GM23338 (cell line): ENCODE data around the gene PMP22. TPM values are rescaled to one million over a fixed set of nuclear protein-coding genes. Genes with fewer than 3 reads are reported as not detected.

Source experiments
- ATAC-seq: fragments of 200-7000 bp; cut with Tn5 transposase; 3 replicates; pipeline ENCODE4 v1.9.1; 2020
- DNase-seq: peaks from one replicate; pipeline ENCODE4 v3.0.0-alpha.2; 2015; ENCODE audit warnings: low spot score
- H2AFZ ChIP-seq: fragments of 200-600 bp; sonication (generic); 2 replicates; pipeline ENCODE4 v1.8.0; 2016; ENCODE audit warnings: antibody characterized with exemption, mild to moderate bottlenecking, moderate library complexity
- H3F3A ChIP-seq: fragments of 200-600 bp; sonication (generic); replicated peaks from 2 replicates; pipeline ENCODE4 v1.8.0; 2017; ENCODE audit warnings: antibody characterized with exemption, mixed run types, low read depth
- H3K27ac ChIP-seq: fragments of 200-600 bp; sonication (generic); 2 replicates; pipeline ENCODE4 v1.6.1; 2016; ENCODE audit warnings: low read depth
- H3K27me3 ChIP-seq: fragments of 200-600 bp; sonication (generic); 2 replicates; pipeline ENCODE4 v1.8.0; 2016; ENCODE audit warnings: mild to moderate bottlenecking, mixed run types, moderate library complexity; ENCODE audit not compliant: insufficient read depth
- H3K36me3 ChIP-seq: fragments of 200-600 bp; sonication (generic); 2 replicates; pipeline ENCODE4 v1.8.0; 2016; ENCODE audit warnings: mild to moderate bottlenecking; ENCODE audit not compliant: insufficient read depth
- H3K4me1 ChIP-seq: fragments of 200-600 bp; sonication (generic); 2 replicates; pipeline ENCODE4 v1.8.0; 2016; ENCODE audit warnings: mild to moderate bottlenecking, moderate library complexity; ENCODE audit not compliant: insufficient read depth
- H3K4me2 ChIP-seq: fragments of 200-600 bp; sonication (generic); 2 replicates; pipeline ENCODE4 v1.7.1; 2017; ENCODE audit warnings: mixed run types
- H3K4me3 ChIP-seq: fragments of 200-600 bp; sonication (generic); 2 replicates; pipeline ENCODE4 v1.6.1; 2016; ENCODE audit warnings: mixed run types
- H3K79me2 ChIP-seq: fragments of 200-600 bp; sonication (generic); replicated peaks from 2 replicates; pipeline ENCODE4 v1.8.0; 2017; ENCODE audit warnings: mild to moderate bottlenecking; ENCODE audit not compliant: insufficient read depth
- H3K9me2 ChIP-seq: fragments of 200-600 bp; sonication (generic); 2 replicates; pipeline ENCODE4 v1.8.0; 2017; ENCODE audit not compliant: insufficient read depth
- H4K20me1 ChIP-seq: fragments of 200-600 bp; sonication (generic); replicated peaks from 2 replicates; pipeline ENCODE4 v1.8.0; 2017; ENCODE audit warnings: mild to moderate bottlenecking; ENCODE audit not compliant: insufficient read depth
- H3K27ac Mint-ChIP-seq: 2 replicates; pipeline ENCODE4 v1.8.0; 2020; ENCODE audit warnings: inconsistent platforms, mild to moderate bottlenecking, moderate library complexity, mixed read lengths
- H3K27me3 Mint-ChIP-seq: 3 replicates; pipeline ENCODE4 v1.8.0; 2022; ENCODE audit warnings: low read depth, mild to moderate bottlenecking, moderate library complexity, mixed read lengths, inconsistent platforms; ENCODE audit not compliant: insufficient read depth, poor library complexity
- H3K36me3 Mint-ChIP-seq: 3 replicates; pipeline ENCODE4 v1.8.0; 2021; ENCODE audit warnings: low read depth, mild to moderate bottlenecking, inconsistent platforms, moderate library complexity, mixed read lengths
- H3K4me1 Mint-ChIP-seq: 3 replicates; pipeline ENCODE4 v1.8.0; 2020; ENCODE audit warnings: mild to moderate bottlenecking, inconsistent platforms, mixed read lengths
- H3K4me3 Mint-ChIP-seq: 3 replicates; pipeline ENCODE4 v1.8.0; 2021; ENCODE audit warnings: moderate library complexity, mild to moderate bottlenecking, inconsistent platforms, mixed read lengths
- H3K9me3 Mint-ChIP-seq: 3 replicates; pipeline ENCODE4 v1.8.0; 2020; ENCODE audit warnings: moderate library complexity, mild to moderate bottlenecking, inconsistent platforms, mixed read lengths
- CREB1 ChIP-seq: fragments of 250-450 bp; sonication (Bioruptor Pico); IDR thresholded peaks from 2 replicates; pipeline ENCODE4 v1.5.0; 2020; ENCODE audit warnings: low read depth, mild to moderate bottlenecking, moderate library complexity
- EZH2 ChIP-seq: fragments of 200-600 bp; sonication (generic); IDR thresholded peaks from one replicate; pipeline ENCODE4 v1.8.0; 2017; ENCODE audit warnings: antibody characterized with exemption, mild to moderate bottlenecking, low read depth; ENCODE audit not compliant: unreplicated experiment
- EZH2phosphoT487 ChIP-seq: fragments of 200-600 bp; sonication (generic); IDR thresholded peaks from one replicate; pipeline ENCODE4 v1.8.1; 2018; ENCODE audit warnings: antibody characterized with exemption; ENCODE audit not compliant: unreplicated experiment
- JUNB ChIP-seq: IDR thresholded peaks from one replicate; pipeline ENCODE4 v1.6.1; 2016; ENCODE audit warnings: antibody characterized with exemption; ENCODE audit not compliant: unreplicated experiment
- NANOG ChIP-seq: IDR thresholded peaks from 2 replicates; pipeline ENCODE4 v1.6.1; 2016; ENCODE audit warnings: antibody characterized with exemption, borderline replicate concordance
- POLR2AphosphoS5 ChIP-seq: IDR thresholded peaks from 2 replicates; pipeline ENCODE4 v1.6.1; 2016; ENCODE audit warnings: antibody characterized with exemption, low read depth
- STAT1 ChIP-seq: IDR thresholded peaks from one replicate; pipeline ENCODE4 v1.6.1; 2016; ENCODE audit warnings: antibody characterized with exemption; ENCODE audit not compliant: unreplicated experiment
- ZNF114 ChIP-seq: fragments of 250-450 bp; sonication (Bioruptor Pico); IDR thresholded peaks from 2 replicates; pipeline ENCODE4 v1.5.0; 2020; ENCODE audit warnings: mild to moderate bottlenecking, moderate library complexity
- ZNF331 ChIP-seq: fragments of 250-450 bp; sonication (Bioruptor Pico); IDR thresholded peaks from 2 replicates; pipeline ENCODE4 v1.5.0; 2020; ENCODE audit warnings: low read depth, mild to moderate bottlenecking, moderate library complexity
- polyA plus RNA-seq: library from polyadenylated mRNA; unstranded; fragments of >200 nt; fragmentation: Nextera tagmentation; extraction: Ambion mirVana; gene quantifications from 2 replicates; pipeline ENCODE4 v1.2.1, GENCODE V29; 2016
- total RNA-seq: library from RNA; depleted of rRNA; stranded (reverse); fragments of >200 nt; shearing (Covaris generic); gene quantifications from 2 replicates; pipeline ENCODE4 v1.2.3, GENCODE V29; 2014
- TF ChIP-seq, protein P1 (sequence below): IDR thresholded peaks from one replicate; pipeline ENCODE4 v1.6.1; 2018; ENCODE audit warnings: antibody characterized with exemption; ENCODE audit not compliant: unreplicated experiment
- TF ChIP-seq, protein P2 (sequence below), 2 experiments: fragments of 200-600 bp in 1 of 2; sonication (generic) in 1 of 2; conservative IDR thresholded peaks; 2 replicates each; pipeline versions ENCODE4 v1.5.1 to v1.6.1; 2016 to 2017; ENCODE audit warnings: antibody characterized with exemption in 2 of 2, low read depth in 2 of 2, mild to moderate bottlenecking in 2 of 2, moderate library complexity in 1 of 2
- TF ChIP-seq, protein P3 (sequence below): fragments of 250-450 bp; sonication (Bioruptor Pico); IDR thresholded peaks from 2 replicates; pipeline ENCODE4 v1.5.0; 2020; ENCODE audit warnings: mild to moderate bottlenecking, moderate library complexity
- TF ChIP-seq, protein P4 (sequence below): IDR thresholded peaks from 2 replicates; pipeline ENCODE4 v1.6.1; 2016; ENCODE audit warnings: antibody characterized with exemption

Gene PMP22
- total and polyA plus RNA-seq, 2 experiments from 2014 or later = 1.2 to 2.2 TPM

DNA sequence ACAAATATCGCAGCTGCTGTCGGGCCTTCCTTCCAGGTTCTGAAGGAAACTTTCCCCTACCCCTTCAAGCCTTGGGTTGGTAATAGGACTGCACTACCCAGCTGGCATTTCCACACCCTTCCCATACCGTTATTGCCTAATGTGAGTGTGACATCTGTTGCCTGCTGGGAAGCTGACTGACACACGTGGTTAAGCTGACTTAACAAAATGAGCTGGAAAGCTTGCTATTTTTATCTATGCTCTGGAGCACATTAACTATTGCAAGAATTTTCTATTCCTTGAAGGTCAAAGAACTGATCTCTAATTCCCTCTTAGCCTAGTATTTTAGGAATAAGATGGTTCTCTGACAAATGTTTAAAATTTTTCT, 79.5 kb downstream of the PMP22 start:
- H3K36me3 Mint-ChIP-seq = 0 out of 3 replicates have a peak, but pooled peaks cover 6% of the 10 kb centered on the region
- Histone ChIP-seq H3K27me3 (no peaks in the 10 kb centered on the region), H4K20me1 (no peaks in the 10 kb centered on the region), H3K79me2 (no peaks in the 10 kb centered on the region), H3K36me3 (no peaks in the 10 kb centered on the region), H3K9me2 (peaks cover 11% of the 10 kb centered on the region; the same call in 1 of the 2 replicates), H3K4me3 (no peak overlapping the region), H3K4me2 (no peak overlapping the region), H3K4me1 (peaks cover under 1% of the 10 kb centered on the region; the same call in 1 of the 2 replicates), H3F3A (no peaks in the 10 kb centered on the region), H3K27ac (no peak overlapping the region), H2AFZ (no peak overlapping the region)
- ATAC-seq (no peak), DNase-seq (no peak)
- peaks cover 9% of the 10 kb centered on the region; the same call in 2 of the 3 replicates for H3K4me1 Mint-ChIP-seq
- peaks cover 6% of the 10 kb centered on the region for H3K27me3 Mint-ChIP-seq
- TF ChIP-seq JUNB (no peak), EZH2phosphoT487 (no peak), ZNF114 (CRISPR knock-in tag) (no peak), CREB1 (CRISPR knock-in tag) (no peak), EZH2 (no peak), NANOG (no peak), POLR2AphosphoS5 (no peak), STAT1 (no peak), ZNF331 (no peak)
- TF ChIP-seq, protein P1, sequence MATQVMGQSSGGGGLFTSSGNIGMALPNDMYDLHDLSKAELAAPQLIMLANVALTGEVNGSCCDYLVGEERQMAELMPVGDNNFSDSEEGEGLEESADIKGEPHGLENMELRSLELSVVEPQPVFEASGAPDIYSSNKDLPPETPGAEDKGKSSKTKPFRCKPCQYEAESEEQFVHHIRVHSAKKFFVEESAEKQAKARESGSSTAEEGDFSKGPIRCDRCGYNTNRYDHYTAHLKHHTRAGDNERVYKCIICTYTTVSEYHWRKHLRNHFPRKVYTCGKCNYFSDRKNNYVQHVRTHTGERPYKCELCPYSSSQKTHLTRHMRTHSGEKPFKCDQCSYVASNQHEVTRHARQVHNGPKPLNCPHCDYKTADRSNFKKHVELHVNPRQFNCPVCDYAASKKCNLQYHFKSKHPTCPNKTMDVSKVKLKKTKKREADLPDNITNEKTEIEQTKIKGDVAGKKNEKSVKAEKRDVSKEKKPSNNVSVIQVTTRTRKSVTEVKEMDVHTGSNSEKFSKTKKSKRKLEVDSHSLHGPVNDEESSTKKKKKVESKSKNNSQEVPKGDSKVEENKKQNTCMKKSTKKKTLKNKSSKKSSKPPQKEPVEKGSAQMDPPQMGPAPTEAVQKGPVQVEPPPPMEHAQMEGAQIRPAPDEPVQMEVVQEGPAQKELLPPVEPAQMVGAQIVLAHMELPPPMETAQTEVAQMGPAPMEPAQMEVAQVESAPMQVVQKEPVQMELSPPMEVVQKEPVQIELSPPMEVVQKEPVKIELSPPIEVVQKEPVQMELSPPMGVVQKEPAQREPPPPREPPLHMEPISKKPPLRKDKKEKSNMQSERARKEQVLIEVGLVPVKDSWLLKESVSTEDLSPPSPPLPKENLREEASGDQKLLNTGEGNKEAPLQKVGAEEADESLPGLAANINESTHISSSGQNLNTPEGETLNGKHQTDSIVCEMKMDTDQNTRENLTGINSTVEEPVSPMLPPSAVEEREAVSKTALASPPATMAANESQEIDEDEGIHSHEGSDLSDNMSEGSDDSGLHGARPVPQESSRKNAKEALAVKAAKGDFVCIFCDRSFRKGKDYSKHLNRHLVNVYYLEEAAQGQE = no peak
- TF ChIP-seq, protein P2, sequence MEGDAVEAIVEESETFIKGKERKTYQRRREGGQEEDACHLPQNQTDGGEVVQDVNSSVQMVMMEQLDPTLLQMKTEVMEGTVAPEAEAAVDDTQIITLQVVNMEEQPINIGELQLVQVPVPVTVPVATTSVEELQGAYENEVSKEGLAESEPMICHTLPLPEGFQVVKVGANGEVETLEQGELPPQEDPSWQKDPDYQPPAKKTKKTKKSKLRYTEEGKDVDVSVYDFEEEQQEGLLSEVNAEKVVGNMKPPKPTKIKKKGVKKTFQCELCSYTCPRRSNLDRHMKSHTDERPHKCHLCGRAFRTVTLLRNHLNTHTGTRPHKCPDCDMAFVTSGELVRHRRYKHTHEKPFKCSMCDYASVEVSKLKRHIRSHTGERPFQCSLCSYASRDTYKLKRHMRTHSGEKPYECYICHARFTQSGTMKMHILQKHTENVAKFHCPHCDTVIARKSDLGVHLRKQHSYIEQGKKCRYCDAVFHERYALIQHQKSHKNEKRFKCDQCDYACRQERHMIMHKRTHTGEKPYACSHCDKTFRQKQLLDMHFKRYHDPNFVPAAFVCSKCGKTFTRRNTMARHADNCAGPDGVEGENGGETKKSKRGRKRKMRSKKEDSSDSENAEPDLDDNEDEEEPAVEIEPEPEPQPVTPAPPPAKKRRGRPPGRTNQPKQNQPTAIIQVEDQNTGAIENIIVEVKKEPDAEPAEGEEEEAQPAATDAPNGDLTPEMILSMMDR (conservative IDR thresholded peaks at IDR 0.05; ENCODE audit: low read depth in 2 of 2) = no peak
- TF ChIP-seq, protein P3, sequence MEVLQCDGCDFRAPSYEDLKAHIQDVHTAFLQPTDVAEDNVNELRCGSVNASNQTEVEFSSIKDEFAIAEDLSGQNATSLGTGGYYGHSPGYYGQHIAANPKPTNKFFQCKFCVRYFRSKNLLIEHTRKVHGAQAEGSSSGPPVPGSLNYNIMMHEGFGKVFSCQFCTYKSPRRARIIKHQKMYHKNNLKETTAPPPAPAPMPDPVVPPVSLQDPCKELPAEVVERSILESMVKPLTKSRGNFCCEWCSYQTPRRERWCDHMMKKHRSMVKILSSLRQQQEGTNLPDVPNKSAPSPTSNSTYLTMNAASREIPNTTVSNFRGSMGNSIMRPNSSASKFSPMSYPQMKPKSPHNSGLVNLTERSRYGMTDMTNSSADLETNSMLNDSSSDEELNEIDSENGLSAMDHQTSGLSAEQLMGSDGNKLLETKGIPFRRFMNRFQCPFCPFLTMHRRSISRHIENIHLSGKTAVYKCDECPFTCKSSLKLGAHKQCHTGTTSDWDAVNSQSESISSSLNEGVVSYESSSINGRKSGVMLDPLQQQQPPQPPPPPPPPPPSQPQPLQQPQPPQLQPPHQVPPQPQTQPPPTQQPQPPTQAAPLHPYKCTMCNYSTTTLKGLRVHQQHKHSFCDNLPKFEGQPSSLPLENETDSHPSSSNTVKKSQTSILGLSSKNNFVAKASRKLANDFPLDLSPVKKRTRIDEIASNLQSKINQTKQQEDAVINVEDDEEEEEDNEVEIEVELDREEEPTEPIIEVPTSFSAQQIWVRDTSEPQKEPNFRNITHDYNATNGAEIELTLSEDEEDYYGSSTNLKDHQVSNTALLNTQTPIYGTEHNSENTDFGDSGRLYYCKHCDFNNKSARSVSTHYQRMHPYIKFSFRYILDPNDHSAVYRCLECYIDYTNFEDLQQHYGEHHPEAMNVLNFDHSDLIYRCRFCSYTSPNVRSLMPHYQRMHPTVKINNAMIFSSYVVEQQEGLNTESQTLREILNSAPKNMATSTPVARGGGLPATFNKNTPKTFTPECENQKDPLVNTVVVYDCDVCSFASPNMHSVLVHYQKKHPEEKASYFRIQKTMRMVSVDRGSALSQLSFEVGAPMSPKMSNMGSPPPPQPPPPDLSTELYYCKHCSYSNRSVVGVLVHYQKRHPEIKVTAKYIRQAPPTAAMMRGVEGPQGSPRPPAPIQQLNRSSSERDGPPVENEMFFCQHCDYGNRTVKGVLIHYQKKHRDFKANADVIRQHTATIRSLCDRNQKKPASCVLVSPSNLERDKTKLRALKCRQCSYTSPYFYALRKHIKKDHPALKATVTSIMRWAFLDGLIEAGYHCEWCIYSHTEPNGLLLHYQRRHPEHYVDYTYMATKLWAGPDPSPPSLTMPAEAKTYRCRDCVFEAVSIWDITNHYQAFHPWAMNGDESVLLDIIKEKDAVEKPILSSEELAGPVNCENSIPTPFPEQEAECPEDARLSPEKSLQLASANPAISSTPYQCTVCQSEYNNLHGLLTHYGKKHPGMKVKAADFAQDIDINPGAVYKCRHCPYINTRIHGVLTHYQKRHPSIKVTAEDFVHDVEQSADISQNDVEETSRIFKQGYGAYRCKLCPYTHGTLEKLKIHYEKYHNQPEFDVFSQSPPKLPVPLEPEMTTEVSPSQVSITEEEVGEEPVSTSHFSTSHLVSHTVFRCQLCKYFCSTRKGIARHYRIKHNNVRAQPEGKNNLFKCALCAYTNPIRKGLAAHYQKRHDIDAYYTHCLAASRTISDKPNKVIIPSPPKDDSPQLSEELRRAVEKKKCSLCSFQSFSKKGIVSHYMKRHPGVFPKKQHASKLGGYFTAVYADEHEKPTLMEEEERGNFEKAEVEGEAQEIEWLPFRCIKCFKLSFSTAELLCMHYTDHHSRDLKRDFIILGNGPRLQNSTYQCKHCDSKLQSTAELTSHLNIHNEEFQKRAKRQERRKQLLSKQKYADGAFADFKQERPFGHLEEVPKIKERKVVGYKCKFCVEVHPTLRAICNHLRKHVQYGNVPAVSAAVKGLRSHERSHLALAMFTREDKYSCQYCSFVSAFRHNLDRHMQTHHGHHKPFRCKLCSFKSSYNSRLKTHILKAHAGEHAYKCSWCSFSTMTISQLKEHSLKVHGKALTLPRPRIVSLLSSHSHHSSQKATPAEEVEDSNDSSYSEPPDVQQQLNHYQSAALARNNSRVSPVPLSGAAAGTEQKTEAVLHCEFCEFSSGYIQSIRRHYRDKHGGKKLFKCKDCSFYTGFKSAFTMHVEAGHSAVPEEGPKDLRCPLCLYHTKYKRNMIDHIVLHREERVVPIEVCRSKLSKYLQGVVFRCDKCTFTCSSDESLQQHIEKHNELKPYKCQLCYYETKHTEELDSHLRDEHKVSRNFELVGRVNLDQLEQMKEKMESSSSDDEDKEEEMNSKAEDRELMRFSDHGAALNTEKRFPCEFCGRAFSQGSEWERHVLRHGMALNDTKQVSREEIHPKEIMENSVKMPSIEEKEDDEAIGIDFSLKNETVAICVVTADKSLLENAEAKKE (CRISPR knock-in tag) = no peak
- TF ChIP-seq, protein P4, sequence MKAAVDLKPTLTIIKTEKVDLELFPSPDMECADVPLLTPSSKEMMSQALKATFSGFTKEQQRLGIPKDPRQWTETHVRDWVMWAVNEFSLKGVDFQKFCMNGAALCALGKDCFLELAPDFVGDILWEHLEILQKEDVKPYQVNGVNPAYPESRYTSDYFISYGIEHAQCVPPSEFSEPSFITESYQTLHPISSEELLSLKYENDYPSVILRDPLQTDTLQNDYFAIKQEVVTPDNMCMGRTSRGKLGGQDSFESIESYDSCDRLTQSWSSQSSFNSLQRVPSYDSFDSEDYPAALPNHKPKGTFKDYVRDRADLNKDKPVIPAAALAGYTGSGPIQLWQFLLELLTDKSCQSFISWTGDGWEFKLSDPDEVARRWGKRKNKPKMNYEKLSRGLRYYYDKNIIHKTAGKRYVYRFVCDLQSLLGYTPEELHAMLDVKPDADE = no peak
- no peak overlapping the region for H3K27ac Mint-ChIP-seq
- H3K4me3 Mint-ChIP-seq = no peak overlapping the region
- H3K9me3 Mint-ChIP-seq = no peaks in the 10 kb centered on the region; the same call in 2 of the 3 replicates
